ENCODE measurements around the gene IL10RA. TPM values are rescaled to one million over a fixed set of nuclear protein-coding genes. Genes with fewer than 3 reads are reported as not detected.

The IL10RA gene
- total RNA-seq, 1 donor from 2014 or later = 88.3 TPM

DNA sequence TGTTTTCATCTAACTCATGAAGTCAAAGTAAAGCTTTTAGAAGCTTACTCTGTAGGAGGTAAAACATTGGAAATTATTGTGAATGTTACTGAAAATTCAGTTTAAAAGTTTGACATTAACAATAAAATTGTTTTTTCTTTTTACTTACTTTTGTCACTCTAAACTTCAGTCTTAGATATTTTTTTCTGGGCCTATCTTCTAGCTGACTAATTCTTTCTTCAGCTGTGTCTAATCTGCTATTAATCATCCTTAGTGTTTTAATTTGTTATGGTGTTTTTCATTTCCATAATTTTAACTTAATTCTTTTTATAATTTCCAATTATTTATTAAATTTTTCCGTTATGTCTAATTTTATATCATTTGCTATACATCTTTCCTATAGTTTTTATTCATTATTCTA, 35.0 kb downstream of the IL10RA start:
- peaks cover 58% of the 10 kb centered on the region for H3K9me3 Mint-ChIP-seq
- H3K36me3 Mint-ChIP-seq (ENCODE audit: low read depth) = peaks cover 38% of the 10 kb centered on the region
- no peak overlapping the region for H3K27ac Mint-ChIP-seq
- H3K4me3 Mint-ChIP-seq = no peak overlapping the region
- H3K27me3 Mint-ChIP-seq (ENCODE audit: insufficient read depth) = peaks cover 3% of the 10 kb centered on the region
- H3K4me1 Mint-ChIP-seq (ENCODE audit: low read depth) = peaks cover 12% of the 10 kb centered on the region
- no peak for DNase-seq (ENCODE audit: low spot score)
- intact Hi-C loops (cut with micrococcal nuclease) = no loop called here

DNA sequence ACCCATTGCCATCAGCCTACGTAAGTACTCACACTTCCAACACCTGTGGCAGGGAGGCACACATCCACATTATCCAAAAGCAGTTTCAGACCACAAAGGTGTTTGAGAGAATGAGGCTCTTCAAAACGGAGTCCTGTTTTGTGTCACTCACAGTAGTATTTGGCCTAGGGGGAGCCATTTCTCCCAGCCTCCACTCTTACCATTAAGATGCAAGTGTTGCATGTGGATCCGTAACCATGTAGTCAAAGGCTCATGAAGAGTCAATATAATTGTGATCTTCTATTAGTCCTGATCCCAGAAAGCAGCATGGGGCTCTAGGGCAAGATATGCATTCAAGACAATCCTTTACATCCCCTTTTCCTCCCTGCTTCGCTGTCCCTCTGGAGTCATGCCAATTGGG, 41.5 kb downstream of the IL10RA start:
- intact Hi-C loops (cut with micrococcal nuclease) = no loop called here
- H3K9me3 Mint-ChIP-seq = peaks cover 15% of the 10 kb centered on the region
- no peak overlapping the region for H3K4me3 Mint-ChIP-seq
- H3K4me1 Mint-ChIP-seq (ENCODE audit: low read depth) = peaks cover 26% of the 10 kb centered on the region
- no peaks in the 10 kb centered on the region for H3K27me3 Mint-ChIP-seq (ENCODE audit: insufficient read depth)
- H3K27ac Mint-ChIP-seq = no peak overlapping the region
- no peak for DNase-seq (ENCODE audit: low spot score)
- peaks cover 9% of the 10 kb centered on the region for H3K36me3 Mint-ChIP-seq (ENCODE audit: low read depth)

DNA sequence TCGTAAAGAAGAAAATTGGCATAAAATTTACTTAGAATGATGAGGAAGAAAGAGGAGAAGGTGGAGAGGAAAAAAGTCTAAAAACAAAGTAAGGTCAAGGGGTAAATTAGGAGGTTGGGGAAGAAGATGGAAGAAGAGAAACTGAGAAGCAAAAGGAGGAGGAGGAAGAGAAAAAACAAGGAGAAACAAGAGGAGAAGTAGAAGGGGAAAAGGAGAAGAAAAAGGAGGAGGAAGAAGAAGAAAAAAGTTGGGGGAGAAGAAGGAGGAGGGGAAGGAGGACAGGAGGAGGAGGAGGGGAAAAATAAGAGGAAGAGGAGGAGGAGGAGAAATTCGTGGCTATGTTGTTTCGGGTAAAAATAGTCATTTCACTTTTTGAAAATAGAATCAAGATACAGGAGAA, 42.4 kb downstream of the IL10RA start:
- H3K4me1 Mint-ChIP-seq (ENCODE audit: low read depth) = peaks cover 33% of the 10 kb centered on the region
- peaks cover 8% of the 10 kb centered on the region for H3K36me3 Mint-ChIP-seq (ENCODE audit: low read depth)
- H3K9me3 Mint-ChIP-seq = peaks cover 15% of the 10 kb centered on the region
- no peak overlapping the region for H3K4me3 Mint-ChIP-seq
- H3K27ac Mint-ChIP-seq = no peak overlapping the region
- DNase-seq (ENCODE audit: low spot score) = no peak
- intact Hi-C loops (cut with micrococcal nuclease) = no loop called here
- no peaks in the 10 kb centered on the region for H3K27me3 Mint-ChIP-seq (ENCODE audit: insufficient read depth)

DNA sequence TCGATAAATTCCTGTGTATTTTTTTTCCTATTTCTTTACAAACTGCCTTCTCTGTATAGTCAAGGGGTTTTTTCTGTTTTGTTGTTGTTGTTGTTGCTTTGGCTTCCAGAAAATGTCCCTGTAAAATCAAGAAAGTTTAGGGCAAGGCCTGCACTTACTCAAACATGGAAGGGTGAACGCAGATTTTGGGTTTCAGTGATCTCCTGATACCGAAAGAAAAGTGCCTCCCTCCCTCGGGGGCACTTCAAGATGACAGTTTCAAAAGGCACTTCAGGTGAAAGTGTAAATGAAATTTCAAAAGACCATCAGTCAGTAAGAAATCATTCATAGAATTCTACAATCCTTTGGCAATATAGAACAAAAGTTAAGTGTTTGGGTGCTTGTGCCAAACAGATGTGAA, 47.2 kb downstream of the IL10RA start:
- Mint-ChIP-seq H3K4me3 (peak overlapping the region; percentile 31), H3K27ac (peak overlapping the region; percentile 52), H3K4me1 (ENCODE audit: low read depth) (peaks cover 40% of the 10 kb centered on the region), H3K9me3 (no peaks in the 10 kb centered on the region), H3K27me3 (ENCODE audit: insufficient read depth) (no peaks in the 10 kb centered on the region), H3K36me3 (ENCODE audit: low read depth) (no peaks in the 10 kb centered on the region)
- intact Hi-C loops (cut with micrococcal nuclease) = loop anchor here (1.0 kb wide), 1 partner anchor 13 kb away; no protein-coding TSS in a partner anchor
- no peak for DNase-seq (ENCODE audit: low spot score)

DNA sequence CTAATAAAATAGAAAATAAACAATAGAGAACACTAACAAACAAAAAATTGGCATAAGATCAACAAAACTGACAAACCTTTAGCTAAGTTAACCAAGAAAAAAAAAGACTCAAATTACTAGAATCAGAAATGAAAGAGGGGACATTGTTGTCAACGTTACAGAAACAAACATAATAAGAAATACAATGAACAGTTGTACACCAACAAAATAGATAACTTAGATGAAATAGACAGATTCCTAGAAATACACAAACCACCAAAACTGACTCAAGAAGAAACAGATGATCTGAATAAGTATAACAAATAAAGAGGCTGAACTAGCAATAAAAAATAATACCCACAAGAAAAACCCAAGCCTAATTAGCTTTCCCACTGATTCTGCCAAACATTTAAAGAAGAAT, 55.9 kb downstream of the IL10RA start:
- intact Hi-C loops (cut with micrococcal nuclease) = no loop called here
- Mint-ChIP-seq H3K36me3 (ENCODE audit: low read depth) (no peaks in the 10 kb centered on the region), H3K9me3 (no peaks in the 10 kb centered on the region), H3K27ac (peak overlapping the region; percentile 53), H3K27me3 (ENCODE audit: insufficient read depth) (no peaks in the 10 kb centered on the region), H3K4me3 (no peak overlapping the region), H3K4me1 (ENCODE audit: low read depth) (peaks cover 65% of the 10 kb centered on the region)
- DNase-seq (ENCODE audit: low spot score) = no peak

DNA sequence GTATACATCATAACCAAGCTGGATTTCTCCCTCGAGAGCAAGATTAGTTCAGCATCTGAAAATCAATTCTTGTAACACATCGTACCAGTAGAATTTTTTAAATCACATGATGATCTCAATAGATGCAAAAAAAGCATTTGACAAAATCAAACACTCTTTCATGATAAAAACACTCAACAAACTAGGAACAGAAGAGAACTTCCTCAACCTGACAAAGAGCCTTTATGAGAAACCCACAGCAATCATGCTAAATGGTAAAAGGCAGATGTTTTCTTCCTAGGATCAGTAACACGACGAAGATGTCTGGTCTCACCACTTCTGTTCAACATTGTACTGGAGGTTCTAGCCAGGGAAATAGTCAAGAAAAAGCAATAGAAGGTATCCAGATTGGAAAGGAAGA, 56.6 kb downstream of the IL10RA start:
- Mint-ChIP-seq H3K9me3 (no peaks in the 10 kb centered on the region), H3K27ac (peak overlapping the region; percentile 53), H3K27me3 (ENCODE audit: insufficient read depth) (no peaks in the 10 kb centered on the region), H3K4me1 (ENCODE audit: low read depth) (peaks cover 65% of the 10 kb centered on the region), H3K36me3 (ENCODE audit: low read depth) (no peaks in the 10 kb centered on the region), H3K4me3 (peak overlapping the region; percentile 20)
- intact Hi-C loops (cut with micrococcal nuclease) = no loop called here
- DNase-seq (ENCODE audit: low spot score) = no peak

DNA sequence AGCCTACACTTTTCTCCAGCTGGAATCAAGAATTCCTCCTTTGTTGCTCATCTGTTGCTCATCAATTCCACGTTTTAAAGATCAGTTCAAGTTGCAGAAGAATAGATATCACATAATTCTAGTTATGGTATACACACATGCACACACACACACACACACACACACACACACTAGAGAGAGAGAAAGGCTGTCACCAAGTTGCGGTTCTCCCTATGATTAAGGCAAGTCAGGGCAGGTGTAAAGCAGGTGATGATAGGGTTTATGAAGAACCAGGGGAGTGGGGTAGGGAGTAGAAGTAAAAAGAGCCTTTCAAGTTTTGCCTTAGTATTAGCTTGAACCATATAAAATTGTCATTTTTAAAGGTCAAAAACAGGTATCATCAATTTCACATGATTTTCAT, 59.0 kb downstream of the IL10RA start:
- Mint-ChIP-seq H3K27me3 (ENCODE audit: insufficient read depth) (no peaks in the 10 kb centered on the region), H3K36me3 (ENCODE audit: low read depth) (no peaks in the 10 kb centered on the region), H3K27ac (peak overlapping the region; percentile 93), H3K4me3 (no peak overlapping the region), H3K9me3 (no peaks in the 10 kb centered on the region), H3K4me1 (ENCODE audit: low read depth) (peaks cover 74% of the 10 kb centered on the region)
- no peak for DNase-seq (ENCODE audit: low spot score)
- intact Hi-C loops (cut with micrococcal nuclease) = loop anchor here (5.0 kb wide), 1 partner anchor 157 kb away; no protein-coding TSS in a partner anchor

DNA sequence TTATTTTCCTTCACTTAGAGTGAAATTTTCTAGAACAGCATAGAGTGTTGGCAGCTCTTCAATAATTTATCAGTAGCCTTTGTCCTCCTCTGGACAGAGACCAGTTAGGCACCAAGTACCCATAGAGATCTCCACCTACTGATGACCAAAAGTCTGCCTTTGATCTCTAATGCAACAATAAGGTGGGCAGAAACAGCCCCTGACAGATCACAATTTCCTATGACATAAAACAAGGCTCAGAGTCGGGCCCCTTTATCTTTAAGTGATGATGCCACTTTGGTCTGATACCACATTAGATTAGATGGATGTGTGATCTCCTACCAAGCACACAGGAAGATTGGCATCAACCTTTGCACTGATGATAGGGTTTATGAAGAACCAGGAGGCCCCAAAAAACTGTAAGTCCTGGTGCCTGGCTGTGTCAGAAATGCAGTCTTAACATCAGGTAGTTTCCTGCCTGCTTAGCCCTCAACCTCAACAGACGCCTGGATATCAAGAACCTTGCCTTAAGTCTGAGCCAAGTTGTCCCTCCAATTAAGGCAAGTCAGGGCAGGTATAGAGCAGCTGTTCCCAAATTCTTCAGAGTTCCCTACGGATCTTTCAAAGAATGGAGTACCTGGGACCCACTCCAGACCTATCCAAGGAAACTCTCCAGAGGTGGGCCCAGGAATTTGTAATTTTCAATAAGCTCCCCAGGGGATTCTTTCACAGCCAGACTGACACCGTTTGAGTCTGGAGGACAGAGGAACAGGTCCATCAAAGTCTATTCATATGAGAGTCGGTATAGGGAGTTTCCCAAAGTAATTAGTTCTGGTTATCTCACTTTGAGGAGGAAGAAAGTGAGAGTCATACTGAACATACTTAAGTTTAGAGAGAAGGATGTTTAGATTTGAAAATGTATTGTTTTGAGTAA, 60.1 kb downstream of the IL10RA start:
- H3K36me3 Mint-ChIP-seq (ENCODE audit: low read depth) = no peaks in the 10 kb centered on the region
- peak; percentile 12 for DNase-seq (ENCODE audit: low spot score)
- H3K9me3 Mint-ChIP-seq = no peaks in the 10 kb centered on the region
- peak overlapping the region; percentile 93 for H3K27ac Mint-ChIP-seq
- peaks cover 86% of the 10 kb centered on the region for H3K4me1 Mint-ChIP-seq (ENCODE audit: low read depth)
- intact Hi-C loops (cut with micrococcal nuclease) = loop anchor here (1.0 to 5.0 kb wide), 6 partner anchors 13 to 396 kb away; no protein-coding TSS in a partner anchor
- H3K27me3 Mint-ChIP-seq (ENCODE audit: insufficient read depth) = no peaks in the 10 kb centered on the region
- peak overlapping the region; percentile 52 for H3K4me3 Mint-ChIP-seq

DNA sequence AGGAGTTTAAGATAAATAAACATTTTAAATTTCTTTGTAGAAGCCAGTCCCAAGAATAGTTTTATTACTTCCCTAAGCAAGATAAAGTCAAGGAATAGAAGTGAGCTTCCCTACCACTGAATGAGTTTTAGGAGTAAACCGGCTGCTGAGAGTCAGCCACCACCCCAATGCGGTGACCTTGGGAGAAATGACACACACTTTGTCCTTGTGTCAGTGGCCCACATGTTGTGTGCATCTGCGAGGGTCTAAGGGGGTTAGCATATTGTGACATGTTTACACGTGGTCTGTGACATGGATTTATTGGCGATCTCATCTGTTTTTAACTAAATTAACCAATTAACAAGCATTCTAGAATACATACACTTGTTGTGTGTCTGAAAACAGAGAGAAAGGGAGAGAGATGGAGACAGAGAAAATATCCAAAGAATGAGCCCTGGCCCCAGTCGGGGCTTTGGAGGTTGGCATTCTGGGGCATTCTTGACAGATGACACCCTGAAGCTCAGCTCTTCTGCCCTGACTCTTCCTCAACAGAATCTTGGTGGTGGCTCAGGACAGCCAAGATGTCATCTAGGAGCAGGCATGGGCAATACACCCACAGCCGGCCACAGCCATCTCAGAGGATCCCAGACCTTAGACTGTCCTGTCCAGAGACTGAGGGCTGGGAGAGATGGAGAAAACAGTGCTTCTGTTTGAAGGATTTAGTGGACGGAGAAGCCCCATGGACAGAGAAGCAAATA, 60.9 kb downstream of the IL10RA start:
- Mint-ChIP-seq H3K27me3 (ENCODE audit: insufficient read depth) (no peaks in the 10 kb centered on the region), H3K27ac (peak overlapping the region; percentile 93), H3K9me3 (no peaks in the 10 kb centered on the region), H3K4me1 (ENCODE audit: low read depth) (peaks cover 90% of the 10 kb centered on the region), H3K4me3 (peak overlapping the region; percentile 52), H3K36me3 (ENCODE audit: low read depth) (no peaks in the 10 kb centered on the region)
- intact Hi-C loops (cut with micrococcal nuclease) = loop anchor here (1.0 to 5.0 kb wide), 6 partner anchors 14 to 396 kb away; no protein-coding TSS in a partner anchor
- DNase-seq (ENCODE audit: low spot score) = no peak

DNA sequence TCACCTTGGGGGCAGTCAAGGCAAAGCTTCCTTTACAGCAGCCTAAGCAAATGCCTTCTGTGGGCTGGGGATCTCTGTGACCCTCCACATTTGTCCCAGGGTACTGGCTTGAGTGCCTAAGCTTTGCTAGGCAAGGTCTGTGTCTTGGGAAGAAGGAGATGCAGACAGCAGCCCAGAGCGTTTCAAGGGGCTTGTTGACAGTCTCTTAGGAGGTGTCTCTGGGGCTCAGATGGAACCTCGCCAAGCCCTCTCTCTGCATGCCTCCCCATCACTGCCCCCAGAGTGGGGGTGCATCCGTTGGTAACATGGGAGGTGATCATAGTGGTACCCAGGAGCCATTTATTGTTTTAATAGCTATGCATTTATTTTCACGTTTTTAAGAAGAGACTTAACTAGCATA, 61.6 kb downstream of the IL10RA start:
- peaks cover 90% of the 10 kb centered on the region for H3K4me1 Mint-ChIP-seq (ENCODE audit: low read depth)
- DNase-seq (ENCODE audit: low spot score) = no peak
- H3K36me3 Mint-ChIP-seq (ENCODE audit: low read depth) = no peaks in the 10 kb centered on the region
- intact Hi-C loops (cut with micrococcal nuclease) = loop anchor here (2.0 to 5.0 kb wide), 2 partner anchors 155 to 395 kb away; no protein-coding TSS in a partner anchor
- H3K27me3 Mint-ChIP-seq (ENCODE audit: insufficient read depth) = no peaks in the 10 kb centered on the region
- H3K4me3 Mint-ChIP-seq = no peak overlapping the region
- H3K9me3 Mint-ChIP-seq = no peaks in the 10 kb centered on the region
- no peak overlapping the region for H3K27ac Mint-ChIP-seq

DNA sequence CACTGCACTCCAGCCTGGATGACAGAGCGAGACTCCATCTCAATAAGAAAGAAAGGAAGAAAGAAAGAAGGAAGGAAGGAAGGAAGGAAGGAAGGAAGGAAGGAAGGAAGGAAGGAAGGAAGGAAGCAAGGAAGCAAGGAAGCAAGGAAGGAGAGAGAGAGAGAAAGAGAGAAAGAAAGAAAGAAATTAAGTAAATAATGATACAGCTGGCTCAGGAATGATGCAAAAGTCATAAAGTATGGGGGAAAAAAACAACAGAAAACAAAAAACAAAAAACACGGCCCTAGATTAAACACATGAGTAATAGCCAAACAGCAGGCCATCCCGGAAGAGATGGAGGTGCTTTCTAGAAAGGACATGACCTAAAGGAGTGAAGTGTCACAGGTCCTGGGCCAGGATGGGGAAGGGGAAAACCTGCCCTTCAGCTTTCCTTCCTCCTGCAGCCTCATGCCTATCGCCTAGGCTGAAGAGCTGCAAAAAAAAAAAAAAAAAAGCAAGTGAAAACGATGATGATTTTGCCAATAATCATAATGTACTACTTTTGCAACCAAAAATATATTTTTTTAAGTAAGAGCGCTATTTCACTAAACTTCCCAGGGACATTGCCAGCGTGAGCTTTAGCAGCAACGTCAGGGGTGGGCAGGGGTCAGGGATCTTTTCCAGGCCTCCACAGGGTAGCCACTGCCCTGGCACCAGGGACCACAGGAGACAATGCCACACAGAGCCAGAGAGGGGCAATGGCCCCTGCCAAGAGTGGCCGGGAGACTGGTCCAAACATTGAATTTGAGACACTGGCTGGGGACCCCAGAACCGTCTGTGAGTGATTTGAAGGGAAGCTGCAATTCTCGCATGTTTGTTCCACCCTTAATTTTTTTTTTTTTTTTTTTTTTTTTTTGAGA, 62.5 kb downstream of the IL10RA start:
- Mint-ChIP-seq H3K36me3 (ENCODE audit: low read depth) (no peaks in the 10 kb centered on the region), H3K4me1 (ENCODE audit: low read depth) (peaks cover 94% of the 10 kb centered on the region), H3K27me3 (ENCODE audit: insufficient read depth) (no peaks in the 10 kb centered on the region), H3K9me3 (no peaks in the 10 kb centered on the region), H3K27ac (peak overlapping the region; percentile 81), H3K4me3 (no peak overlapping the region)
- intact Hi-C loops (cut with micrococcal nuclease) = loop anchor here (5.0 kb wide), 1 partner anchor 154 kb away; no protein-coding TSS in a partner anchor
- no peak for DNase-seq (ENCODE audit: low spot score)

DNA sequence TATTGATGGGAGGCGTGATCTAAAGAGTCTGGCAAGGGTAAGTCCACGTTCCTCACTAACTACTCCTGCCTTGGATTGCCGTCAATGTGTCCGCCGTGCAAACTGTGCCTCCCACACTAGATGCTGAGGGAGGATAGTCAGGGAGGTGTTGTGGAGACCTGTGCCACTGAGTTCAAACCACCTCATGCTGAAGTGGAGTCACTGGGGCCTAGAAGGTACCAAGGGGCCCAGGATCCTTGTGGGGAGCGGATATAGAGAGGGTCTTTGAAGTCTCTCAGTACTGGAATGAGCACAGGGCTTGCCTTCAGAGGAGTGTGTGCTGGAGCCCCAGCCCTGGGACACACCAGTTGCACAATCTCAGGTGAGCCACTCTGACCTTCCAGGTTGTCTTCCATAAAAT, 63.6 kb downstream of the IL10RA start:
- no peaks in the 10 kb centered on the region for H3K36me3 Mint-ChIP-seq (ENCODE audit: low read depth)
- no peak for DNase-seq (ENCODE audit: low spot score)
- H3K9me3 Mint-ChIP-seq = no peaks in the 10 kb centered on the region
- H3K4me1 Mint-ChIP-seq (ENCODE audit: low read depth) = peaks cover 84% of the 10 kb centered on the region
- intact Hi-C loops (cut with micrococcal nuclease) = loop anchor here (5.0 to 10.0 kb wide), 2 partner anchors 153 to 625 kb away; no protein-coding TSS in a partner anchor
- peak overlapping the region; percentile 30 for H3K27ac Mint-ChIP-seq
- no peak overlapping the region for H3K4me3 Mint-ChIP-seq
- H3K27me3 Mint-ChIP-seq (ENCODE audit: insufficient read depth) = no peaks in the 10 kb centered on the region
